ENCODE results near the gene GPS2. TPM values are rescaled to one million over a fixed set of nuclear protein-coding genes. Genes with fewer than 3 reads are reported as not detected.

GPS2 gene
- total and polyA plus RNA-seq, 2 donors (not counting 1 experiment from before 2014, with no cell fraction given): 137 to 225 TPM

GRCh38 chr17:7307686-7308624 lies 7.2 kb downstream of the GPS2 start:
- WGBS (ENCODE audit: insufficient coverage): under 1% methylated on average over 99 of the region's 104 CpGs
- Histone ChIP-seq H2AFZ (ENCODE audit: insufficient read depth, low read depth, low read length, poor library complexity, severe bottlenecking) (no peak overlapping the region), H3K9me3 (ENCODE audit: control extremely low read depth in 1 of 3, control insufficient read depth in 2 of 3, insufficient read depth in 1 of 3, low read length in 2 of 3) (no peaks in the 10 kb centered on the region), H4K20me1 (ENCODE audit: control insufficient read depth, insufficient read depth, low read length, poor library complexity, severe bottlenecking) (peaks cover 49% of the 10 kb centered on the region), H3K36me3 (replicated peaks in 1 of 2; ENCODE audit: control extremely low read depth in 1 of 2, control insufficient read depth in 1 of 2, extremely low read depth in 1 of 2, insufficient read depth in 2 of 2, low read length in 1 of 2) (peaks cover 4 to 37% of the 10 kb centered on the region in 2 experiments), H3K4me2 (replicated peaks; ENCODE audit: low read depth, low read length, poor library complexity, severe bottlenecking) (peak overlapping the region; percentile 93), H3K4me3 (ENCODE audit: control extremely low read depth in 1 of 5, extremely low read depth in 1 of 5, insufficient read depth in 1 of 5, low read depth in 2 of 5, low read length in 4 of 5) (peak overlapping the region; percentile 81 to 96 (median 94)), H3K27me3 (replicated peaks in 1 of 4; ENCODE audit: control extremely low read depth in 1 of 4, control insufficient read depth in 3 of 4, insufficient read depth in 4 of 4, low read length in 3 of 4) (no peaks in the 10 kb centered on the region), H3K4me1 (ENCODE audit: control insufficient read depth in 2 of 2, insufficient read depth in 2 of 2, low read length in 2 of 2) (peaks cover 17 to 47% of the 10 kb centered on the region in 2 donors), H3K79me2 (ENCODE audit: control insufficient read depth, insufficient read depth, low read length) (peaks cover 49% of the 10 kb centered on the region), H3K9ac (ENCODE audit: low read length) (peak overlapping the region; percentile 97), H3K27ac (ENCODE audit: low read length in 2 of 2) (peak overlapping the region; percentile 98 to 99)
- ATAC-seq (ENCODE audit: low read depth) (no peak), DNase-seq (no peak)
- peaks cover 46% of the 10 kb centered on the region for H3K4me1 Mint-ChIP-seq
- no peaks in the 10 kb centered on the region for H3K27me3 Mint-ChIP-seq
- no peaks in the 10 kb centered on the region for H3K9me3 Mint-ChIP-seq (ENCODE audit: insufficient read depth)
- no peak for TF ChIP-seq EZH2 (IDR thresholded peaks at IDR 0.05; ENCODE audit: borderline replicate concordance, insufficient read depth, low read depth, low read length, poor library complexity, severe bottlenecking)
- TF ChIP-seq, protein P1, sequence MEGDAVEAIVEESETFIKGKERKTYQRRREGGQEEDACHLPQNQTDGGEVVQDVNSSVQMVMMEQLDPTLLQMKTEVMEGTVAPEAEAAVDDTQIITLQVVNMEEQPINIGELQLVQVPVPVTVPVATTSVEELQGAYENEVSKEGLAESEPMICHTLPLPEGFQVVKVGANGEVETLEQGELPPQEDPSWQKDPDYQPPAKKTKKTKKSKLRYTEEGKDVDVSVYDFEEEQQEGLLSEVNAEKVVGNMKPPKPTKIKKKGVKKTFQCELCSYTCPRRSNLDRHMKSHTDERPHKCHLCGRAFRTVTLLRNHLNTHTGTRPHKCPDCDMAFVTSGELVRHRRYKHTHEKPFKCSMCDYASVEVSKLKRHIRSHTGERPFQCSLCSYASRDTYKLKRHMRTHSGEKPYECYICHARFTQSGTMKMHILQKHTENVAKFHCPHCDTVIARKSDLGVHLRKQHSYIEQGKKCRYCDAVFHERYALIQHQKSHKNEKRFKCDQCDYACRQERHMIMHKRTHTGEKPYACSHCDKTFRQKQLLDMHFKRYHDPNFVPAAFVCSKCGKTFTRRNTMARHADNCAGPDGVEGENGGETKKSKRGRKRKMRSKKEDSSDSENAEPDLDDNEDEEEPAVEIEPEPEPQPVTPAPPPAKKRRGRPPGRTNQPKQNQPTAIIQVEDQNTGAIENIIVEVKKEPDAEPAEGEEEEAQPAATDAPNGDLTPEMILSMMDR (IDR thresholded peaks at IDR 0.05): no peak
- POLR2A ChIA-PET: interaction anchor here (1.2 to 1.9 kb wide), 6 partner anchors 12 to 276 kb away, joined by 3 to 18 read pairs (median 7); partner anchors contain the start of genes ACAP1, DVL2, MPDU1 and NEURL4
- CTCF ChIA-PET: interaction anchor here (0.9 kb wide), 1 partner anchor 38 kb away, joined by 3 read pairs; no protein-coding TSS in a partner anchor
- peak overlapping the region; percentile 95 for H3K4me3 Mint-ChIP-seq
- intact Hi-C loops (cut with micrococcal nuclease): loop anchor here (1.0 to 5.0 kb wide), 12 partner anchors 7 to 307 kb away; partner anchors contain the start of genes ELP5, GPS2, NEURL4 and PHF23
- H3K27ac Mint-ChIP-seq: peak overlapping the region; percentile 99
